ENCODE results near the gene ABHD2. TPM values are rescaled to one million over a fixed set of nuclear protein-coding genes. Genes with fewer than 3 reads are reported as not detected.
A peak's percentile ranks its signal among the peaks of the same experiment; 100 is the strongest.

ABHD2 gene
- total RNA-seq, 1 donor from 2014 or later, result 54.7 TPM

DNA sequence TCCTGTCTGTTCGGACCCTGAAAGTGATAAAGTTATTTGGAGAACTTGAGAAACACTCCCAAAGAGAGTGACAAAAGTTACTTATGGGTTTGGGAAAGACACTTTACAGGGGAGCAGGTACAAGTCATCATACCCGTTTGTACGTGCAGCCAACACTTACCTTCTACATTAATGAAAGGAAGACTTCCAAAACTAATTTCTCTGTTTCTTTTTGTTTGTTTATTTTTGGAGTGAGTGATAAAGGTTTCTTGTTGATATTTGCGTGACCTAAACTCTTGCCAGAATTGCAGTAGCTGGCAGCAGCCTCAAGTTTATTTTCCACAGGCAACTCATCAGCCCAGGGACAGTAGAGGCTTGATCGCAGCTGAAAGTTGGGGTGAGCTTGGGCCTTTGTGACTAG lies 8.4 kb downstream of the ABHD2 start:
- DNase-seq (ENCODE audit: low spot score), result no peak

DNA sequence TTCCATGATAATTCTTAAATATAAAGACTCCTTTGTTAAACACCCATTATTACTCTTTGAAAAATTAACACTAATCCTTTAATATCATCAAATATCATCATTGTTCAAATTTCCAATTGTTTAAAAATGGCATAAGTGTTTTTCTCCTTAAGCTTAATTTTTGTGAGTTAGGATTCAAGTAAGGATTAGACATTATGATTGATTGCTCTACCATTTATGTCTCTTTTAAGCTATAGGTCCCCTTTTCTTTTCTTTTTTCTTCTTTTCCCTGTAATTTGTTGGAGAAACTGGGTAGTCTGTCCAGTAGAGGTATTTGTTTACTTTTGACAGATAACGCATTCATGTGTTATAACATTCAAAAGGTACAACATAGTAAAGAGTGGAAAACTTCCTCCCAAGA lies 9.1 kb downstream of the ABHD2 start:
- DNase-seq (ENCODE audit: low spot score), result no peak

DNA sequence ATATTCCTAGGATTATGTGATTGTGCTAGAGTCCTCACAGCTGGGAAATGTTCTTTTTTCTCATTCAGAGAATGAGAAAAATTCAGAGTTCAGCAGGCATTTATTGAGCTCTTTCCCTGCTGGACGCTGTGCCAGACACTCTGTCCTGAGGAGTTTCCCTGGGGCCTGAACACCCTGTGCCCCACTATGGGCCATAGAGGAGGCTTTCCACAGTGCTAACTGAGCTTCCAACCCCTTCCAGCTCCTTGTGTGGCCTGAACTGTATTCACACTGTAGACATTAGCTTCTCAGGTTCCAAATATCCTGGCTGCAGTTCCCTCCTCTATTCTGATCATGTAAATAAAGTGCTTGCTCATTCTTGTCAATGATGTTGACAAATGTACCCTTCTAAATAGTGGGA lies 10.0 kb downstream of the ABHD2 start:
- DNase-seq (ENCODE audit: low spot score), result no peak

DNA sequence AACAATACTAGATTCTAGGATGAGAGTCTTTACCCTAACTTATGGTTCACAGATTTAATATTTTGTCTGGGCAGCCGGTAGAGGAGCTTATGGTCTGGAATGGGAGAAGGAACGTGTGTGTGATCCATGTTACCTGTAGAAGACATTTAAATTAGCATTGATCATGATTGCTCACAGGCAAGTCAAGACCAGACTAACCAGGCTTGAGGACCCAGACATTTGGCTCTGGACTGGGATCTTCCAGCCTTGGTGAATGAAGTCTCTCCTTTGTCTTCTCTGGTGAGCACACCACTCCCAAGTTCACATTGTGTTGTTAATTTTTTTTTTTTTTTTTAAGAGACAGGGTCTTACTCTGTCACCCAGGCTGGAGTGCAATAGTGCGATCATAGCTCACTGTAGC lies 11.7 kb downstream of the ABHD2 start:
- no peak for DNase-seq (ENCODE audit: low spot score)

DNA sequence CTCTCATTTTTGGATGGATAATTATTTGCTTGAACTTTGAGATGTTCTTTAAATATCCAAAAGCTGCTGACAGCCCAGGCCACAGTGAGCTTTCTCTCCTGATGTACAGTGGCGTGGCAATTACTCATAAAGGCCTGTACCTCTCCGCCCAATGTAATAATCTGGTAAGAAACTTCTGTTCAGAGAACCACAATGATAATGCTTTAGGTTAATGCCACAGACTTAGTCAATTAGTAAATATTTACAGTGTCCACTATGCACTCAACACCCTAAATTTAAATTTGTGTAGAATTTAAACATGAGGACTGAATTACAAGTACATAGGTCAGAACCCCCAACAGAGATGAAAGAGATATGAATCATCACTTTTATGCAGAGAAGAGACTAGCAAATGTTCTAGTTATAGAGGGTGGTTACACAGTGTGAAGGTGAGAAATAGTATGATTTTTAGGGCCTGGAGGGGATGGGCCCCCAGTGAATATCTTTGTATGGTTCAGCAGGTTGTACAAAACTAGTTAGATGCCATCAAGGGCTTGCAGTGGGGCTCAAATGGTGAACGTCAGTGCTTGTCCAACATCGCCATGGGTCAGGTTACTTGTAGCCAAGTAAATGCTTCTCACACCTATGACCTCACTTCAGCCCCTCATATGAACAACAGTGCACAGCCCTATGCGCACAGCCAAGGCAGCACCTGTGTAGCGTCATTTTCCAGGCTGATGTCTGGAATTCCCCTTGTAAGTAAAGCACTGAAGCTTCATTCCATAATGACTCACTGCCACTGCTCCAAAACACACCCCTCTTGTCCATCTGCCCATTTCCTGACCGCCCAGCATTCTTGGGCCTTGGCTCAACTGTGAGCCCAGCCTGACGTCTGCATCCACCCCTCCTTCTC lies 13.3 kb downstream of the ABHD2 start:
- peak; percentile 78 for DNase-seq (ENCODE audit: low spot score)

DNA sequence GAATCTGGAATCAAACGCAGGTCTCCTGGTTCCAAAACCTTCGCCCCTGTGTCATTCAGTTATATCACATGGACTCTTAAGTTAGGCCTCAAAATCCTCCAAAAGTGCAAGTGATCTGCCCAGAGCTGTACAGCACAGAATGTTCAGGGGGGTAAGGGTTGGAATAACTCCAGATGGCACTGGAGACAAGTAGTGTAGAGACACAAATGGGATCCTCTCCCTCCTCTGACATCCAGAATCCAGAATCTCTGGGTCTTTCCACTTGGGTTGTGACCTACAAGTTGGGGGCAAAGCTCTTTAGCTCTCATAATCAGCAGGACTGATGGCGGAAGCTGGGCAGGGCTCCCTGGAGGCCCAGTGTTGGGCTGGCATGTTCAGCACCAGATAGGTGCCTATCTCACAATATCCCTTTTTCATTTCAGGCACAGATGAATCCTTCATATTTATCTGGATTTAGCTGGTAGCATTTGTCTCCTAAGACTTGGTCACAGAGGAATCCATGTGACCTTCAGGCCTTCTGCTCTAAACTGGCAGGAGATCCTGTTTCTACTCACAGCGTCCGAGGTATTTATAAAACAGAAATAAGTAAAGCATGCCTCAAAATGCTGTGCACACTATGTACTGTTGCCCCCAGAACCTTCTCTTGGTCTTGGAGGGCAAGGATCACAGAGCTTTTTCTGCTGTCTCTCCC lies 15.4 kb downstream of the ABHD2 start:
- DNase-seq (ENCODE audit: low spot score), result no peak

DNA sequence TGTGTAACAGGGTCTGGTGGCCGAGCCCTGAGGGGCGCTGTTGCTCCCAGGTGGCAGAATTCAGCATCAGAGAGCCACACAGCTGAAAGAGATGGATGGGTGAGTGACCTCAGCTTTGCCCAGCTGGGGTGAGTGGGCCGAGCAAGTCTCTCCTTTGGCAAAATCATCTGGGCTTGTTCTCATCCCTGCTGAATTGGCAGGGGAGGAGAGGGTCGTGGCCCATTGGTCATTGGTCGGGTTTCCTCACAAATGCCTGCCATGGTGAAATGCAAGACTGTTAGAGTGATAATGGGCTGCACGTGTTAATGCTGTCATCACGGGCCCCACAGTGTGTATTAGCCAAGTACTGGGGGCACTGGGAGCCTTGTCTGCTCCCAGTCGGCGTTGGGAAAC lies 15.9 kb downstream of the ABHD2 start:
- no peak for DNase-seq (ENCODE audit: low spot score)

DNA sequence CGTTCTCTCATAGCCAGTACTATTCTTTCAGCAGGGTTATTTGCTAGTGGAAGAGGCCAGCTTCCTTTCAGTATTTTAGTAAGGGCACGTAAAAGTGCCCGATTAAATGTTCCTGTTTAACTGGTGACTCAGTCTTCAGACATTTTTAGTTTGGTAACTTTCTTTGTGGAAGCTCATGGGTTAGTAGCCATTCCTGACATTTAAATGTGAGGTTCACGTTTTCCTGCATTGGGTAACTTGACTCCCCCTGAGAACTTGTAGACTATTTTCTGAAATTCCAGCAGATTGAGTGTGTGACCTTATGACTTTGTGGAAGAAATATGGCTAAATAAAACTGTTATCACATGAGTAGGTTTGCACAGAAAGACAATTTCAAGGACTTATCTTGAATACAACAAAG lies 16.9 kb downstream of the ABHD2 start:
- DNase-seq (ENCODE audit: low spot score), result peak; percentile 47

DNA sequence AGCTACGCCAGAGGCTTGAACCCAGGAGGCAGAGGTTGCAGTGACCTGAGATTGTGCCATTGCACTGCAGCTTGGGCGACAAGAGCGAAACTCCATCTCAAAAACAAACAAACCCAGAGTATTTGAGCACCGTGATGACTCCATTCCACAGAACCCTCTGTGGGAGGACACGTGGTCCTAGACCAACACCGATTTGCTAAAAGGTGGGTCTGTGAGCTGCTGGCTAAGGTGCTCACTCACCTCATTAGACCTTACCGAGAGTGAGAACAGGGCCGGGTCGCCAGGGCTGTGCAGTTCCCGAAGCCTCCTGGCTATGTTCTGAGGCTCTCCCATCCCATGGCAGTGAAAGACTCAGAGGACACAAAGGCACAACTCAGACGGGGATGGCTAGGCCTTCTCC lies 17.9 kb downstream of the ABHD2 start:
- DNase-seq (ENCODE audit: low spot score), result no peak

DNA sequence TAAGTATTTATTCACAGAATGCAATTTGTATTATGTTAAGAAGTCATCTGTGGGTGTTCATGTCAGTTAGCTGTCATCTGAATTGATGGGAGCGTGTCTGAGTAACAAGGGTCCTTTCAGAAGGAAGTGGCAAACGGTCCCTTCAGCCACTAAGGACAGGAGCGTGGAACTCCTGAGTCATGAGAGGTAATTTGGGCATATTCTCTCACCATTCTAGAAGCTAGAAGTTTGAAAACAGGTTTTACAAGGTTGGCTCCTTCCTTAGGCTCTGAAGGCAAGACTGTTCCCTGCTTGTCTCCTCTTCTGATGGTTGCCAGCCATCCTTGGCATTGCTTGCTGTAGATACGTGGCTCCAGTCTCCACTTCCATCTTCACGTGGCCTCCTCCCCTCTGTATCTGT lies 19.7 kb downstream of the ABHD2 start:
- no peak for DNase-seq (ENCODE audit: low spot score)

DNA sequence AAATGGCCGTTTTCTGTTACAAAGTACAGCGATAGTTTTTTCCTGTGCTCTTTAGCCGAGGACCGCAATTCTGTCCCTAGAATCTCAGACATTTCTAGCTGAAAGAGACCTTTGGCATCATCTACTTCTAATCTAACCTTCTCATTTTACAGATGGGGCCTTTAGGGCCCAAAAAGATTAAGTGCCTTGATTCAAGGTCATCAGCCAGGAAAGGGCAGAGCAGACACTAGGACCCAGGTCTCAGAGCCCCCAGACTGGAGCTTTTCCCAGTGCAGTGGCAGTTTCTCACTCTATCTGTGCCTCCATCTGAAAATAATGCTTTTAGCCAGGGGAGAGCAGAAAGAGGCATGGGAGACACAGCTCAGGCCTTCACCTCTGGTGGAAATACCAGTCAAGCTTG lies 20.6 kb downstream of the ABHD2 start:
- no peak for DNase-seq (ENCODE audit: low spot score)

DNA sequence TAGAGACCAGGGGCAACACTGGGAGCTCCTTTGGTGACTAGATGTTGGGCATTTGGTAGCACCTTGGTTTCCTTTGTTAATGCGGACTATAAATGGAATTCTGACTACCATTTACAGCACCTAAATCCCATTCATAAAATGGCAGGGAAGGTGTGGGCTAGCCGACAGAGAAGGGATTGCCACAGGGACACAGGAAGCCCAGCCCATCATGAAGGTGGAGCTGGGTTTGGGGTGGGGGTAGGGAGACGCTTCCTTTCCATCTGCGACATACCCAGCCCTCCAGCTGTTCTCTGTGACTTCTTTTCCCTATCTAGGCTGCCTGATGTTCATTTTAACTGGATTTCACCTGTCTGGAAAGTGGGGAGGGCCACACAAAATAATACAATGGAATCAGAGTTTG lies 21.0 kb downstream of the ABHD2 start:
- no peak for DNase-seq (ENCODE audit: low spot score)

DNA sequence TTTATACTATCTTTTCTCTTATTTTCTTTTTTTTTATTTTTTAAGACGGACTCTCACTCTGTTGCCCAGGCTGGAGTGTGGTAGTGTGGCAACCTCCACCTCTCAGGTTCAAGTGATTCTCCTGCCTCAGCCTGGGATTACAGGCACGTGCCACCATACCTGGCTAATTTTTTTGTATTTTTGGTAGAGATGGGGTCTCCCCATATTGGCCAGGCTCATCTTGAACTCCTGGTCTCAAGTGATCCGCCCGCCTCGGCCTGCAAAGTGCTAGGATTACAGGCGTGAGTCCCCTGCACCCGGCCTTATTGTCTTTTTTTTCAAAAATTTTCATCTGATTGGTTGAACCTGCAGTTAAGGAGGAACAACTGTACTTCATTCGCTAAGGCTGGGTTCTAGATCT lies 21.8 kb downstream of the ABHD2 start:
- no peak for DNase-seq (ENCODE audit: low spot score)

DNA sequence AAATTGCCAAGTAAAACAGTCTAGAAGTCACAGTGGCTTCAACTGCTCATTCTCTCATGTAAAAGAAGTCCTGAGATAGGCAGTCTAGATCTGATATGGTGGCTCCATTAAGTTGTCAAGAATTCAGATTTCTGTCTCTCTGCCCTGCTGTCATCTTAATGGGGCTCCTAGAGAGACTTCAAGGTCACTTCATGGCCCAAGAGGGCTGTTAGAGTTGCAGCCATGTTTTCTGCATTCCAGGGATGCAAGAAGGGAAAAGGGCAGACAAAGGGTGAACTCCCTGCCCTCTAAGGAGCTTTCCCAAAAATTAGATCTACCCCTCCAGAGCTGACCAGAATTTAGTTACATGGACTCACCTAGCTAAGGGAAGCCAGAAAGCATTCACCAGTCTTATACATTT lies 23.1 kb downstream of the ABHD2 start:
- no peak for DNase-seq (ENCODE audit: low spot score)

DNA sequence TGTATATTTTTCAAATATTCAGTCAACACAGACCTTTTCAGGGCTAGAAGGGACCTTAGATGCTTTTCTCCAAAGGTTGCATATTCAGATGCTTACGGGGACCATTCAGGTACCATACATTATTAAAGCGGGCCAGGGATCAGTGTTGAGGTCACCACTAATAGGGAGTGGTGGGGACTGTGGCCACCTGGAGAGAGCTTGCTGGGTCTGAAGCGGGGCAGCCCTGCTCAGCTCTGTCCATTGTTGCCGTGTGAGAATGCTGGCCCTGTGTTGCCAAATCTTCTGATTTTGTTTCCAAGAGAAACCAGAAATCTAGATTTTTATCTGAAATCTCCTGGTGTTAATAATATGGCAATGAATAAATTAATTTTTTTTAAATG lies 23.7 kb downstream of the ABHD2 start:
- no peak for DNase-seq (ENCODE audit: low spot score)

DNA sequence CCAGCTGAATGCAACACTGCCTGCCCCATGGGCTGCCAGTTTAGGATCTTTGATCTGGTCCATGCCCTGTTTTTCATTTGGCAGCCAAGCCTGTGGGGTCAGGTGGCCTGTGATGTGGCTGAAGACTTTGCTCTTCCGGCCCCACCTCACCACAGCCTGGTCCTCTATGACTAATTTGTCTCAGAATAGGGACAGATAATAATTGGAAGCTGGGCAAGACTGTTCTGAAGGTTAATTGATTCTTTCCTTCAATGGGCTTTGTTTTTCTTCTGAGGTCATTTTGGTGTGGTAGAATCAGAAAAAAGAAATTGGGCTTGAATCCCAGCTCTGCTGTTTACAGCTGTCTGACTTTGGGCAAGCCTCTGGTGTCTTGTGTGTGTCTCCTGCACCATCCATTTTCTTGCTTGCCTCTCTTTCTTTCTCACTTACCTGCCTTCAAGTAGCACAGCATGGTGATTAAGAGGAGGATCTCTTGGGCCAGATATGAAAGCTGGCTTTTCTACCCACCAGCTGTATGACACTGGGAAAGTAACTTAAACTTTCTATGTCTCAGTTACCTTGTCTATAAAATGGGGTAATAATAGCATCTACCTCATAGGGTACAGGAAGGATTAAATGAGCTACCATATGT lies 24.2 kb downstream of the ABHD2 start:
- DNase-seq (ENCODE audit: low spot score), result no peak

DNA sequence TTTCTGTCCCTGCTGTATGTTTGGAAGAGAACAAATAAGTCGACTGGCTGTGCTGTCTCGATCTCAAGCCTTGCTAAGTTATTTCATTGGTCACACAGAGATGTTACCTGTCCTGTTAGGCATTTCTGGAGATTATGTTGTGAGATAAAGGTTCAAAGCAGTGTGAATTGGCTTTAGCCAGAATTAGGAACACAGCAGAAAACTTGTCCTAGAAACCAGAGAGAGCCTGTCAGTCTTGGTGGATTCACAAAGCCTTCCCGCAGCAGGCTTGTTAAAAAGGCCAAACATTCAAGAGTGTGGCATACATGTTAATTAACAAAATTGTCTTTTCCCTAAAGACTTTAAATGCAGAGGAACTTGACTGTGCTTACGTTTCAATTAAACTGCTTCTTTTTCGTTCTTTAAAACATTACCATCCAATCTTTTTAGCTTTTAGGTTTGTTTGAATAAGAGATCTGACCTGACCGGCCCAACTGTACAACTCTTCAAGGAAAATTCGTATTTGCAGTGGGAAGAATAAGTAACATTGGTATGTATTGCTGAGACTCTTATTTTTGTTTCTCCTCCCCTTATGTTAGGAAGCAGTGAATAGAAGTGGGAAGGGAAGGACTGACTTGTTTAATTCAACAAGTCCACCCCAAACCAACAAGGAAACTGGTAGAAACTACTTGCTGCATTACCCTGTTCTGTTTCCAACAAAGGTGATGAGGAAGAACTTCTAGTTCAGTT lies 25.2 kb downstream of the ABHD2 start:
- DNase-seq (ENCODE audit: low spot score), result no peak

DNA sequence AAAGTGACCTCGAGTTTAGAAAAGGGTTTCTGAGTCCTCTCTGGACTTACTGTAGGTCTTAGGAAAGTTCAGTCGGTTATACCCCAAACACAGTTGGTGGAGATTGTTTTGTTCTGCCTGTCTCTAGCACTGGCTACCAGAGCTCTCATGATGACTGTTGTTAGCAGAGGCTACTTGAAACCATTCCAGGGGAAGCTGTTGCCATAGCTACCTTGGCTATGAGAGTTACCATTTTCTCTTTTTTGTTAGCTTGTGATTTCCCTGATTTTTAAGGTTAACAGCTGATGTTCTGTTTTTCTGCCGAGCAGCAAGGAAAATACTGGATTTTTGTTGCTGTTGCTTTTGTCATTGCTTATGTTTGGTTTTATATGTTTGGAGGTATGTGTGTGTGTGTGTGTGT lies 26.7 kb downstream of the ABHD2 start:
- DNase-seq (ENCODE audit: low spot score), result no peak

DNA sequence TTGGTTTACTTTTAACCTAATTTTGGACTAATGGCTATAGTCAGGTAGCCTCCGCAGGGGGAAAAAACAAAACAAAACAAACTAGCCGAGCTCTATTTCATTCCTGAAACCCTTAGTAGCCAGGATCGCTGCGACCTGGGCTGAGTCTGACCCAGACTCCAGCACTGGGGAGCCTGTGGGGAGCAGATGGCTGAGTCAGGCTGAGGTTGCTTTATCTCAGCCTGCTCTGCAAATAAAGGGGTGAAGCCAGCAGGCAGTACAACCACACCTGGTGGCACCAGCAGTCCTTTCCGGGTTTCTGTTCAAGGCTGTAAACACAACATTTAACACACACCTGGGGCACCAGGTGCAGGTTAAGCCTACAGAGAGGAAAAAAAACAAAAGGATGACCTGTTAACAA lies 27.3 kb downstream of the ABHD2 start:
- DNase-seq (ENCODE audit: low spot score), result no peak

DNA sequence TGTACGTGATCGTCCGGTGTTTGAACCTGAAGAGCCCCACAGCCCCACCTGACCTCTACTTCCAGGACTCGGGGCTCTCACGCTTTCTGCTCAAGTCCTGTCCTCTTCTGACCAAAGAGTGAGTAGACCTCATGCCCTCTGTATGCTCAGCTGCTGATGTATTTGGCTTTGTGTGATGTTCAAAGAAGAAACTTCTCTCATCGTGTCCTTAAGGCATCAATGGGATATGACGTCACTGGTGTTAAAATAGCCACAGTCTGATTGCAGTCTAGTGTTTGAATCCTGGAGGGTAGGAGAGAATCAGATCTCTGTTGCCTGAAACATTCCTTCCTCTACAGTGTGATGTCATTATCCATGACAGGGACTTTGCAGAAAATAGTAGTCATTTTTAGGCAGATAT lies 28.1 kb downstream of the ABHD2 start:
- DNase-seq (ENCODE audit: low spot score), result no peak

DNA sequence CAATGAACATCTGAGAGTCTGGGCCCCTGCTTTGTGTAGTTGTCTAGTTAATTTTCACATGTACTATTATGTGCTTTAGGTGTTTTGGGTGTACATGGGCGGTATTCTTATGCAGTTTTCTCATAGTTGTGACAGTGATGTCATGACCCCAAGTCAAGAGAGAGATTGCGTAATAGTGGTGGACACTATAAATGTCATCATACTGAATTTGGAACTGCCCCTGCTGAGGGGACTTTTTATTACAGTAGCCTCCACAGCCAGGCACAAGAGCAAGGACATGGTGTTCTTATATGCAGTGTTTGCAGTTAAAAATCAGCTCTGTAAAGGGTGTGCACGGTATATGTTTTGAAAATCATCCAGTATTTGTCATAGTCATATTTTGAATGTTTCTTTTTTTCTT lies 29.5 kb downstream of the ABHD2 start:
- no peak for DNase-seq (ENCODE audit: low spot score)

DNA sequence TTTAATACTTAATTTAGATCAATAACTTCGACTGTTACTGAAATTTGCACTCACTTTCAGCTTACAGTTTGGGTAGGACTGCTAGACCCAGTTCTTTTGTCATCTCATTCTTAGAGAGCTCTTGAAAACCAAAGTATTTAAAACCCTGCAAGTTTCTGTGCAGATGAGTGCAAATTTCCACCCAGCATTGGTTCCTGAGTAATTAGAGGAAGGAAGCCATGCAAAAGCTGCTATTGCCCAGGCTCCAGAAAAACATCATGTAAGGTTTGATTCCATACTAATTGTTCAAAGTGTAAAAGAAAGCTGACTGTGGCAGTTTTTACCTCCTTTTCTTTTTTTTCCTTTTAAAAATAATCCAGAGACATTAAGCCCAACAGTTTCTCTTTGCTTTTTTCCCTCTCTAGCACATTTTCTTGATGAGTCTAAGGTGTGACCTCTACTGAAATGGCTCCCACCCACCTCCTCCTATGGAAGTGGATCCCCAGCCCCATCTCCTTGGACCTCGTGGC lies 30.3 kb downstream of the ABHD2 start:
- DNase-seq (ENCODE audit: low spot score), result no peak
